Left ventricle myocardium inferior (tissue), 1 donor: ENCODE data around the gene ALG13. TPM values are rescaled to one million over a fixed set of nuclear protein-coding genes. Genes with fewer than 3 reads are reported as not detected.

ENCODE experiments used
- DNase-seq: peaks from one replicate; pipeline ENCODE4 v3.0.0-alpha.2; 2020
- H3K27ac ChIP-seq: fragments of 200-600 bp; replicated peaks from 2 replicates; pipeline ENCODE4 v1.8.0; 2021
- H3K27me3 ChIP-seq: fragments of 200-600 bp; 2 replicates; pipeline ENCODE4 v1.8.0; 2021; ENCODE audit warnings: low read depth
- H3K36me3 ChIP-seq: fragments of 200-600 bp; 2 replicates; pipeline ENCODE4 v1.8.0; 2021
- H3K4me1 ChIP-seq: fragments of 200-600 bp; 2 replicates; pipeline ENCODE4 v1.8.0; 2021
- H3K4me3 ChIP-seq: fragments of 200-600 bp; 2 replicates; pipeline ENCODE4 v1.8.0; 2021; ENCODE audit warnings: mild to moderate bottlenecking, moderate library complexity
- H3K9me3 ChIP-seq: fragments of 200-600 bp; replicated peaks from 2 replicates; pipeline ENCODE4 v1.8.0; 2021
- CTCF ChIP-seq: fragments of 200-600 bp; IDR thresholded peaks from 2 replicates; pipeline ENCODE4 v1.8.0; 2021; ENCODE audit warnings: antibody characterized with exemption, mild to moderate bottlenecking, borderline replicate concordance
- intact Hi-C: fragments of 100-400 bp; cut with micrococcal nuclease; formaldehyde crosslinking; loops from one replicate; pipeline ENCODE4 v1.11.0; 2022
- total RNA-seq: library from RNA; stranded (reverse); fragmentation: NEBNext Ultra II Directional; extraction: Animal tissue kit (Norgen Biotek cat#: 25700); gene quantifications from one replicate; pipeline ENCODE4 v1.2.1, GENCODE V29; 2021
- donor health status: DM: no; HTN: yes; CAD: no; lungs with severe emphysema.

The ALG13 gene
- total RNA-seq, 1 donor from 2014 or later: 19.7 TPM

GRCh38 chrX:111646515-111646914 is 34.5 kb upstream of the ALG13 start:
- H3K4me3 ChIP-seq: no peak overlapping the region
- no peak for DNase-seq
- no peak overlapping the region for H3K27ac ChIP-seq
- no peaks in the 10 kb centered on the region for H3K36me3 ChIP-seq
- H3K4me1 ChIP-seq: no peaks in the 10 kb centered on the region
- no peaks in the 10 kb centered on the region for H3K27me3 ChIP-seq
- no peaks in the 10 kb centered on the region for H3K9me3 ChIP-seq
- TF ChIP-seq CTCF: no peak
- intact Hi-C loops: no loop called here

- no peaks in the 10 kb centered on the region for H3K27me3 ChIP-seq
- no peak overlapping the region for H3K27ac ChIP-seq
- no peaks in the 10 kb centered on the region for H3K36me3 ChIP-seq
- no peaks in the 10 kb centered on the region for H3K9me3 ChIP-seq
- H3K4me3 ChIP-seq: no peak overlapping the region
- no peak for DNase-seq
- intact Hi-C loops: no loop called here
- H3K4me1 ChIP-seq: no peaks in the 10 kb centered on the region
- TF ChIP-seq CTCF: no peak
Measured at GRCh38 chrX:111648802-111649201, 32.2 kb upstream of the ALG13 start.

GRCh38 chrX:111649638-111650037 is 31.3 kb upstream of the ALG13 start:
- intact Hi-C loops: no loop called here
- no peak for DNase-seq
- Histone ChIP-seq H3K4me3 (no peak overlapping the region), H3K36me3 (no peaks in the 10 kb centered on the region), H3K4me1 (no peaks in the 10 kb centered on the region), H3K27ac (no peak overlapping the region), H3K27me3 (no peaks in the 10 kb centered on the region), H3K9me3 (no peaks in the 10 kb centered on the region)
- TF ChIP-seq CTCF: no peak

GRCh38 chrX:111650845-111651244 is 30.1 kb upstream of the ALG13 start:
- H3K27me3 ChIP-seq: no peaks in the 10 kb centered on the region
- TF ChIP-seq CTCF: no peak
- H3K9me3 ChIP-seq: no peaks in the 10 kb centered on the region
- H3K27ac ChIP-seq: no peak overlapping the region
- intact Hi-C loops: no loop called here
- H3K36me3 ChIP-seq: no peaks in the 10 kb centered on the region
- no peaks in the 10 kb centered on the region for H3K4me1 ChIP-seq
- DNase-seq: no peak
- no peak overlapping the region for H3K4me3 ChIP-seq

- no peak overlapping the region for H3K27ac ChIP-seq
- no peaks in the 10 kb centered on the region for H3K36me3 ChIP-seq
- no peaks in the 10 kb centered on the region for H3K27me3 ChIP-seq
- TF ChIP-seq CTCF: no peak
- no peaks in the 10 kb centered on the region for H3K4me1 ChIP-seq
- H3K4me3 ChIP-seq: no peak overlapping the region
- DNase-seq: no peak
- intact Hi-C loops: no loop called here
- H3K9me3 ChIP-seq: no peaks in the 10 kb centered on the region
Measured at GRCh38 chrX:111652719-111653118, 28.3 kb upstream of the ALG13 start.

GRCh38 chrX:111661241-111661640 is 19.7 kb upstream of the ALG13 start:
- no peaks in the 10 kb centered on the region for H3K4me1 ChIP-seq
- no peak overlapping the region for H3K27ac ChIP-seq
- no peak overlapping the region for H3K4me3 ChIP-seq
- intact Hi-C loops: no loop called here
- H3K36me3 ChIP-seq: no peaks in the 10 kb centered on the region
- no peak for TF ChIP-seq CTCF
- DNase-seq: no peak
- H3K27me3 ChIP-seq: no peaks in the 10 kb centered on the region
- H3K9me3 ChIP-seq: no peaks in the 10 kb centered on the region
